GM21619 (cell line): ENCODE results near the gene SETDB1.
"Not testable (repeated sequence)": the region's sequence is repeated elsewhere in the genome, so short reads cannot be mapped to it uniquely, and the experiment has no call there.

ENCODE experiments used
- ATAC-seq: cut with Tn5 transposase; IDR thresholded peaks from one replicate; pipeline ENCODE4 v1.9.1; 2021; ENCODE audit not compliant: unreplicated experiment

Gene SETDB1

GRCh38 chr1:150928775-150929174, 2.6 kb downstream of the SETDB1 start:
- not testable (repeated sequence) for ATAC-seq

- no peak for ATAC-seq
Measured at GRCh38 chr1:150931773-150932172, 5.6 kb downstream of the SETDB1 start.

GRCh38 chr1:150944856-150945255, 18.7 kb downstream of the SETDB1 start:
- no peak for ATAC-seq

GRCh38 chr1:150954708-150955107, 28.5 kb downstream of the SETDB1 start:
- ATAC-seq = no peak

- no peak for ATAC-seq
Measured at GRCh38 chr1:150955280-150955679, 29.1 kb downstream of the SETDB1 start.

GRCh38 chr1:150957666-150958065, 31.5 kb downstream of the SETDB1 start:
- no peak for ATAC-seq

- ATAC-seq = no peak
Measured at GRCh38 chr1:150960646-150961045, 34.5 kb downstream of the SETDB1 start.

- no peak for ATAC-seq
Measured at GRCh38 chr1:150961756-150962155, 35.6 kb downstream of the SETDB1 start.

GRCh38 chr1:150963321-150964163, 37.4 kb downstream of the SETDB1 start:
- ATAC-seq = no peak

- no peak for ATAC-seq
Measured at GRCh38 chr1:150964164-150964489, 38.0 kb downstream of the SETDB1 start.

GRCh38 chr1:150965605-150966004, 39.4 kb downstream of the SETDB1 start:
- ATAC-seq = no peak

- no peak for ATAC-seq
Measured at GRCh38 chr1:150966011-150966410, 39.8 kb downstream of the SETDB1 start.

- no peak for ATAC-seq
Measured at GRCh38 chr1:150967936-150968335, 41.8 kb downstream of the SETDB1 start.

GRCh38 chr1:150968491-150968890, 42.3 kb downstream of the SETDB1 start:
- ATAC-seq = no peak

GRCh38 chr1:150969626-150970025, 43.5 kb downstream of the SETDB1 start:
- ATAC-seq = no peak

- ATAC-seq = no peak
Measured at GRCh38 chr1:150970808-150971582, 44.8 kb downstream of the SETDB1 start.

- ATAC-seq = no peak
Measured at GRCh38 chr1:150971583-150972416, 45.6 kb downstream of the SETDB1 start.

- ATAC-seq = no peak
Measured at GRCh38 chr1:150972417-150972940, 46.3 kb downstream of the SETDB1 start.

- no peak for ATAC-seq
Measured at GRCh38 chr1:150973258-150973835, 47.2 kb downstream of the SETDB1 start.

- ATAC-seq = peak; percentile 37
Measured at GRCh38 chr1:150973836-150974579, 47.8 kb downstream of the SETDB1 start.
